ENCODE measurements around the gene APPL1. TPM values are rescaled to one million over a fixed set of nuclear protein-coding genes. Genes with fewer than 3 reads are reported as not detected.

APPL1 gene
- total RNA-seq, 1 experiment from 2014 or later = 34.6 TPM

- intact Hi-C loops (cut with micrococcal nuclease) = no loop called here
- Histone ChIP-seq H3F3A (ENCODE audit: low read length, unreplicated experiment) (no peaks in the 10 kb centered on the region), H3K4me1 (ENCODE audit: insufficient read depth, low read length) (no peaks in the 10 kb centered on the region), H3K4me2 (ENCODE audit: low read length) (no peak within 1 kb of the TSS), H3K27ac (ENCODE audit: low read length) (no peak within 1 kb of the TSS), H4K20me1 (ENCODE audit: low read length) (no peaks in the 10 kb centered on the region), H3K9me3 (ENCODE audit: low read length) (no peaks in the 10 kb centered on the region), H3K79me2 (ENCODE audit: low read length) (no peaks in the 10 kb centered on the region), H3K9ac (ENCODE audit: low read length) (no peak within 1 kb of the TSS), H2AFZ (ENCODE audit: low read length) (no peak within 1 kb of the TSS), H3K36me3 (ENCODE audit: low read depth, low read length) (no peaks in the 10 kb centered on the region), H3K4me3 (ENCODE audit: low read length) (no peak within 1 kb of the TSS), H3K9me2 (replicated peaks; ENCODE audit: low read length) (no peaks in the 10 kb centered on the region), H3K27me3 (ENCODE audit: low read length) (no peaks in the 10 kb centered on the region)
- CTCF ChIA-PET = interaction anchor here (0.6 kb wide), 1 partner anchor 232 kb away, joined by 5 read pairs; no protein-coding TSS in a partner anchor
- POLR2A ChIA-PET (ENCODE audit: unreplicated experiment) = no interaction called here
- TF ChIP-seq EZH2 (IDR thresholded peaks at IDR 0.05; ENCODE audit: low read length, unreplicated experiment) (no peak), EZH2phosphoT487 (IDR thresholded peaks at IDR 0.05; ENCODE audit: borderline replicate concordance, low read length) (no peak), CTCF (conservative IDR thresholded peaks at IDR 0.05; ENCODE audit: low read depth, low read length) (no peak)
- no peak for ATAC-seq
- no TSS peak for BruUV-seq (replicated peaks)
- DNase-seq = no peak
Measured at GRCh38 chr3:57199895-57200297, 27.6 kb upstream of the APPL1 start, which contains the start of gene HESX1. TSS of gene HESX1 (minus strand) at chr3:57199978. CDS start at chr3:57199918, 60 bp downstream.

- Histone ChIP-seq H3K9me2 (replicated peaks; ENCODE audit: low read length) (no peaks in the 10 kb centered on the region), H3K4me3 (ENCODE audit: low read length) (no peak overlapping the region), H3K4me2 (ENCODE audit: low read length) (no peak overlapping the region), H3K36me3 (ENCODE audit: low read depth, low read length) (no peaks in the 10 kb centered on the region), H2AFZ (ENCODE audit: low read length) (no peak overlapping the region), H3K4me1 (ENCODE audit: insufficient read depth, low read length) (no peaks in the 10 kb centered on the region), H3K79me2 (ENCODE audit: low read length) (no peaks in the 10 kb centered on the region), H4K20me1 (ENCODE audit: low read length) (no peaks in the 10 kb centered on the region), H3K9me3 (ENCODE audit: low read length) (no peaks in the 10 kb centered on the region), H3K27ac (ENCODE audit: low read length) (no peak overlapping the region), H3K27me3 (ENCODE audit: low read length) (no peaks in the 10 kb centered on the region), H3K9ac (ENCODE audit: low read length) (no peak overlapping the region), H3F3A (ENCODE audit: low read length, unreplicated experiment) (no peaks in the 10 kb centered on the region)
- intact Hi-C loops (cut with micrococcal nuclease) = no loop called here
- ATAC-seq (no peak), DNase-seq (no peak)
- TF ChIP-seq EZH2 (IDR thresholded peaks at IDR 0.05; ENCODE audit: low read length, unreplicated experiment) (no peak), CTCF (conservative IDR thresholded peaks at IDR 0.05; ENCODE audit: low read depth, low read length) (no peak), EZH2phosphoT487 (IDR thresholded peaks at IDR 0.05; ENCODE audit: borderline replicate concordance, low read length) (no peak)
- BruUV-seq (replicated peaks) = no TSS peak
- ChIA-PET POLR2A (ENCODE audit: unreplicated experiment) (no interaction called here), CTCF (no interaction called here)
Measured at GRCh38 chr3:57206423-57206822, 21.1 kb upstream of the APPL1 start.

GRCh38 chr3:57221883-57222282 lies 5.6 kb upstream of the APPL1 start:
- Histone ChIP-seq H3K4me3 (ENCODE audit: low read length) (no peak overlapping the region), H2AFZ (ENCODE audit: low read length) (no peak overlapping the region), H3K27me3 (ENCODE audit: low read length) (no peaks in the 10 kb centered on the region), H3K27ac (ENCODE audit: low read length) (no peak overlapping the region), H3K9me3 (ENCODE audit: low read length) (no peaks in the 10 kb centered on the region), H4K20me1 (ENCODE audit: low read length) (no peaks in the 10 kb centered on the region), H3K36me3 (ENCODE audit: low read depth, low read length) (no peaks in the 10 kb centered on the region), H3K9me2 (replicated peaks; ENCODE audit: low read length) (no peaks in the 10 kb centered on the region), H3K79me2 (ENCODE audit: low read length) (no peaks in the 10 kb centered on the region), H3F3A (ENCODE audit: low read length, unreplicated experiment) (no peaks in the 10 kb centered on the region), H3K9ac (ENCODE audit: low read length) (no peak overlapping the region), H3K4me1 (ENCODE audit: insufficient read depth, low read length) (peaks cover 10% of the 10 kb centered on the region), H3K4me2 (ENCODE audit: low read length) (no peak overlapping the region)
- DNase-seq (peak; percentile 62), ATAC-seq (peak; percentile 82)
- peak; percentile 72 for TF ChIP-seq CTCF (conservative IDR thresholded peaks at IDR 0.05; ENCODE audit: low read depth, low read length)
- TF ChIP-seq EZH2phosphoT487 (IDR thresholded peaks at IDR 0.05; ENCODE audit: borderline replicate concordance, low read length) = no peak
- BruUV-seq (replicated peaks) = no TSS peak
- CTCF ChIA-PET = interaction anchor here (0.7 to 1.0 kb wide), 3 partner anchors 28 to 51 kb away, joined by 3 read pairs; no protein-coding TSS in a partner anchor
- intact Hi-C loops (cut with micrococcal nuclease) = loop anchor here (1.0 to 2.0 kb wide), 4 partner anchors 43 to 227 kb away; no protein-coding TSS in a partner anchor
- POLR2A ChIA-PET (ENCODE audit: unreplicated experiment) = no interaction called here

Measured in PC-3 (cell line).